Fibroblast of skin of right biceps (primary cell): ENCODE results near the gene PCGF5.
"Not testable (repeated sequence)": the region's sequence is repeated elsewhere in the genome, so short reads cannot be mapped to it uniquely, and the experiment has no call there.

Source experiments
- DNase-seq: peaks from one replicate; pipeline ENCODE4 v3.0.0-alpha.2; 2013

Gene PCGF5

GRCh38 chr10:91210435-91210834 is 10.0 kb upstream of the PCGF5 start:
- DNase-seq, result no peak

- DNase-seq, result no peak
Measured at GRCh38 chr10:91211675-91212074, 8.8 kb upstream of the PCGF5 start.

- no peak for DNase-seq
Measured at GRCh38 chr10:91214911-91215310, 5.6 kb upstream of the PCGF5 start.

GRCh38 chr10:91215384-91215783 is 5.1 kb upstream of the PCGF5 start:
- DNase-seq, result no peak

GRCh38 chr10:91219371-91220193 is 881 bp upstream of the PCGF5 start:
- no peak for DNase-seq

GRCh38 chr10:91220954-91221675 is 652 bp downstream of the PCGF5 start:
- DNase-seq, result no peak

- no peak for DNase-seq
Measured at GRCh38 chr10:91226093-91226492, 5.6 kb downstream of the PCGF5 start.

GRCh38 chr10:91227576-91227975 is 7.1 kb downstream of the PCGF5 start:
- DNase-seq, result no peak

GRCh38 chr10:91229683-91230082 is 9.2 kb downstream of the PCGF5 start:
- DNase-seq, result no peak

GRCh38 chr10:91238191-91238590 is 17.7 kb downstream of the PCGF5 start:
- DNase-seq, result no peak

- no peak for DNase-seq
Measured at GRCh38 chr10:91239789-91240188, 19.3 kb downstream of the PCGF5 start.

- DNase-seq, result no peak
Measured at GRCh38 chr10:91242940-91243339, 22.5 kb downstream of the PCGF5 start.

GRCh38 chr10:91247360-91248111 is 27.1 kb downstream of the PCGF5 start:
- DNase-seq, result peak; percentile 72

- no peak for DNase-seq
Measured at GRCh38 chr10:91249700-91250099, 29.2 kb downstream of the PCGF5 start.

- no peak for DNase-seq
Measured at GRCh38 chr10:91250341-91250740, 29.9 kb downstream of the PCGF5 start.

- peak; percentile 56 for DNase-seq
Measured at GRCh38 chr10:91251430-91252056, 31.1 kb downstream of the PCGF5 start.

- DNase-seq, result no peak
Measured at GRCh38 chr10:91253300-91253699, 32.8 kb downstream of the PCGF5 start.

- DNase-seq, result no peak
Measured at GRCh38 chr10:91257310-91257709, 36.8 kb downstream of the PCGF5 start.

- not testable (repeated sequence) for DNase-seq
Measured at GRCh38 chr10:91260417-91260816, 40.0 kb downstream of the PCGF5 start.

GRCh38 chr10:91271886-91272285 is 51.4 kb downstream of the PCGF5 start:
- DNase-seq, result peak; percentile 82

GRCh38 chr10:91284486-91285090 is 64.1 kb downstream of the PCGF5 start:
- DNase-seq, result no peak

- DNase-seq, result no peak
Measured at GRCh38 chr10:91286572-91286971, 66.1 kb downstream of the PCGF5 start.

- peak; percentile 16 for DNase-seq
Measured at GRCh38 chr10:91287276-91287675, 66.8 kb downstream of the PCGF5 start.
